ENCODE results near the gene NOC2L. TPM values are rescaled to one million over a fixed set of nuclear protein-coding genes. Genes with fewer than 3 reads are reported as not detected.

NOC2L gene
- polyA plus RNA-seq, 1 donor, result 43.6 TPM

- no peak for DNase-seq (ENCODE audit: low read depth)
Measured at GRCh38 chr1:929712-930632, 29.1 kb downstream of the NOC2L start.

GRCh38 chr1:928825-929661 is 30.0 kb downstream of the NOC2L start:
- no peak for DNase-seq (ENCODE audit: low read depth)

- DNase-seq (ENCODE audit: low read depth), result no peak
Measured at GRCh38 chr1:927748-928147, 31.3 kb downstream of the NOC2L start.

- no peak for DNase-seq (ENCODE audit: low read depth)
Measured at GRCh38 chr1:927234-927633, 31.8 kb downstream of the NOC2L start.

- no peak for DNase-seq (ENCODE audit: low read depth)
Measured at GRCh38 chr1:925561-926421, 33.3 kb downstream of the NOC2L start.

GRCh38 chr1:924656-925560 is 34.1 kb downstream of the NOC2L start:
- DNase-seq (ENCODE audit: low read depth), result no peak

GRCh38 chr1:923991-924655 is 34.9 kb downstream of the NOC2L start:
- no peak for DNase-seq (ENCODE audit: low read depth)

GRCh38 chr1:923131-923990 is 35.7 kb downstream of the NOC2L start, which contains the start of gene SAMD11:
Gene SAMD11 (plus strand): TSS chr1:923923. CDS start chr1:924432, 509 bp downstream.
- DNase-seq (ENCODE audit: low read depth), result no peak

- DNase-seq (ENCODE audit: low read depth), result peak; percentile 57
Measured at GRCh38 chr1:921011-921837, 37.8 kb downstream of the NOC2L start.

- no peak for DNase-seq (ENCODE audit: low read depth)
Measured at GRCh38 chr1:920521-920920, 38.5 kb downstream of the NOC2L start.

- DNase-seq (ENCODE audit: low read depth), result no peak
Measured at GRCh38 chr1:920010-920409, 39.0 kb downstream of the NOC2L start.

GRCh38 chr1:919271-919872 is 39.7 kb downstream of the NOC2L start:
- DNase-seq (ENCODE audit: low read depth), result no peak

GRCh38 chr1:918843-919242 is 40.2 kb downstream of the NOC2L start:
- no peak for DNase-seq (ENCODE audit: low read depth)

GRCh38 chr1:918353-918752 is 40.7 kb downstream of the NOC2L start:
- no peak for DNase-seq (ENCODE audit: low read depth)

- no peak for DNase-seq (ENCODE audit: low read depth)
Measured at GRCh38 chr1:917466-918091, 41.5 kb downstream of the NOC2L start.

- no peak for DNase-seq (ENCODE audit: low read depth)
Measured at GRCh38 chr1:917076-917459, 42.0 kb downstream of the NOC2L start.

All from forelimb muscle (tissue), 1 donor.